GM12878 (cell line): Measurements from ENCODE around the gene HLX. TPM values are rescaled to one million over a fixed set of nuclear protein-coding genes. Genes with fewer than 3 reads are reported as not detected.

Source experiments
- ATAC-seq: fragments of 200-7000 bp; cut with Tn5 transposase; 3 replicates; pipeline ENCODE4 v1.9.1; 2020; ENCODE audit warnings: mild to moderate bottlenecking, moderate library complexity
- BruUV-seq: library from RNA; stranded (reverse); fragments of 400-500 nt; replicated peaks from 2 replicates; lab custom pipeline; 2021; lab: Mats Ljungman, UMichigan
- CTCF ChIA-PET: fragments of 300-600 bp; sonication (Branson Sonifier 250); formaldehyde crosslinking; extraction: SDS; loops from one replicate; lab custom pipeline; 2021; ENCODE audit warnings: inconsistent platforms; lab: Yijun Ruan, JAX
- POLR2A ChIA-PET: fragments of 350-600 bp; formaldehyde crosslinking; extraction: SDS; loops from one replicate; lab custom pipeline; 2021; ENCODE audit warnings: inconsistent platforms; lab: Charles Lee
- RAD21 ChIA-PET: fragments of 300-600 bp; sonication (Branson Sonifier 250); formaldehyde crosslinking; loops from one replicate; lab custom pipeline; 2023; ENCODE audit warnings: antibody characterized with exemption; ENCODE audit not compliant: unreplicated experiment; lab: Charles Lee
- SMC1A ChIA-PET: fragments of 300-600 bp; sonication (Branson Sonifier 250); formaldehyde crosslinking; loops from one replicate; lab custom pipeline; 2023; ENCODE audit not compliant: unreplicated experiment, uncharacterized antibody; lab: Charles Lee
- DNase-seq: peaks from one replicate; pipeline ENCODE4 v3.0.0-alpha.2; 2011; ENCODE audit warnings: low read depth, low spot score
- FAIRE-seq: peaks from 3 replicates; lab custom pipeline; 2011; peaks lifted over from hg19 to GRCh38; lab: Jason Lieb, UNC
- H2AFZ ChIP-seq: 2 replicates; pipeline ENCODE4 v1.6.0; 2011; ENCODE audit warnings: low read depth, low read length, control low read depth; ENCODE audit not compliant: control insufficient read depth
- H3K27ac ChIP-seq: 2 replicates; pipeline ENCODE4 v1.5.1; 2011; ENCODE audit warnings: control low read depth; ENCODE audit not compliant: control insufficient read depth, insufficient read depth
- H3K27me3 ChIP-seq, 2 experiments: replicated peaks in 1 of 2; 2 replicates each; pipeline versions ENCODE4 v1.6.0 to v1.6.1; 2011; ENCODE audit warnings: low read length in 1 of 2; ENCODE audit not compliant: control insufficient read depth in 2 of 2, insufficient read depth in 2 of 2
- H3K36me3 ChIP-seq, 2 experiments: 2 replicates each; pipeline ENCODE4 v1.5.1; 2011; ENCODE audit warnings: low read length in 1 of 2; ENCODE audit not compliant: control insufficient read depth in 2 of 2, insufficient read depth in 2 of 2
- H3K4me1 ChIP-seq: 2 replicates; pipeline ENCODE4 v1.6.1; 2011; ENCODE audit warnings: mild to moderate bottlenecking, low read length, moderate library complexity, mixed read lengths; ENCODE audit not compliant: control insufficient read depth, insufficient read depth
- H3K4me2 ChIP-seq: 2 replicates; pipeline ENCODE4 v1.6.0; 2011; ENCODE audit warnings: control low read depth; ENCODE audit not compliant: control insufficient read depth, insufficient read depth
- H3K4me3 ChIP-seq: fragments of 200-600 bp; sonication (generic); 2 replicates; pipeline ENCODE4 v1.5.1; 2016
- H3K79me2 ChIP-seq: 2 replicates; pipeline ENCODE4 v1.6.0; 2011; ENCODE audit warnings: low read length; ENCODE audit not compliant: control insufficient read depth, insufficient read depth
- H3K9ac ChIP-seq: 2 replicates; pipeline ENCODE4 v1.8.0; 2011; ENCODE audit warnings: low read length, control low read depth, mixed read lengths; ENCODE audit not compliant: control insufficient read depth, insufficient read depth
- H3K9me3 ChIP-seq: replicated peaks from 3 replicates; pipeline ENCODE4 v1.5.1; 2011; ENCODE audit warnings: mild to moderate bottlenecking, low read length; ENCODE audit not compliant: control insufficient read depth, insufficient read depth
- H4K20me1 ChIP-seq: 2 replicates; pipeline ENCODE4 v1.6.0; 2011; ENCODE audit not compliant: control insufficient read depth, insufficient read depth
- BACH1 ChIP-seq: fragments of 450-650 bp; IDR thresholded peaks from 2 replicates; pipeline ENCODE4 v1.6.1; 2017; ENCODE audit warnings: mild to moderate bottlenecking, borderline replicate concordance
- BRCA1 ChIP-seq: IDR thresholded peaks from 2 replicates; pipeline ENCODE4 v1.6.1; 2011; ENCODE audit warnings: low read depth, low read length, improper control_type of control experiment
- KAT2A ChIP-seq: conservative IDR thresholded peaks from 2 replicates; pipeline ENCODE4 v1.6.1; 2011; ENCODE audit warnings: low read depth, low read length; ENCODE audit not compliant: control insufficient read depth
- MAX ChIP-seq: IDR thresholded peaks from 2 replicates; pipeline ENCODE4 v1.6.1; 2012; ENCODE audit warnings: low read depth, low read length, improper control_type of control experiment
- NKRF ChIP-seq: fragments of 450-650 bp; conservative IDR thresholded peaks from 2 replicates; pipeline ENCODE4 v1.6.1; 2017; ENCODE audit warnings: mild to moderate bottlenecking, moderate library complexity
- NR2F1 ChIP-seq: fragments of 450-650 bp; conservative IDR thresholded peaks from 2 replicates; pipeline ENCODE4 v1.6.1; 2017; ENCODE audit warnings: mild to moderate bottlenecking
- RAD51 ChIP-seq: fragments of 450-650 bp; IDR thresholded peaks from 2 replicates; pipeline ENCODE4 v1.6.1; 2016; ENCODE audit warnings: moderate library complexity, mild to moderate bottlenecking, inconsistent platforms
- SRF ChIP-seq, 2 experiments: IDR thresholded peaks; 2 replicates each; pipeline ENCODE4 v1.6.1; 2011; ENCODE audit warnings: low read depth in 2 of 2, low read length in 2 of 2, mild to moderate bottlenecking in 1 of 2, moderate library complexity in 1 of 2
- WGBS: methylation state at CpG from one replicate; pipeline ENCODE4 v1.1.6; 2016; ENCODE audit warnings: low lambda C conversion rate; ENCODE audit not compliant: insufficient replicate concordance, insufficient coverage; ENCODE audit errors: missing lambda C conversion rate; 5-methylcytosine and 5-hydroxymethylcytosine counted together
- in situ Hi-C: fragments of 300-500 bp; cut with MboI; formaldehyde crosslinking; loops from 9 replicates; pipeline ENCODE4 v1.14.3; 2018; ENCODE audit warnings: mixed read lengths
- intact Hi-C: fragments of 100-400 bp; cut with micrococcal nuclease; formaldehyde crosslinking; loops from one replicate; pipeline ENCODE4 v1.14.2; 2022; ENCODE audit not compliant: unreplicated experiment
- polyA plus RNA-seq, 11 experiments: library from polyadenylated mRNA; depleted of rRNA in 4 of 11; unstranded in 6 of 11; stranded (reverse) in 5 of 11; fragments of >200 nt; fragmentation: Nextera tagmentation in 4 of 11; fragmentation: Illumina TruSeq in 1 of 11; extraction: Ambion mirVana in 4 of 11; extraction: Trizol in 1 of 11; gene quantifications; 1 replicate in 1 of 11; 2 replicates in 10 of 11; pipeline versions ENCODE4 v1.2.1 to v1.2.3, GENCODE V29; 2011 to 2016; ENCODE audit warnings: inconsistent platforms in 2 of 11, missing spikeins in 2 of 11, low read depth in 1 of 11
- total RNA-seq, 4 experiments: library from RNA; depleted of rRNA in 3 of 4; stranded (reverse); fragments of >200 nt in 3 of 4; fragmentation: Illumina TruSeq in 1 of 4; extraction: Trizol in 1 of 4; gene quantifications; 2 replicates each; pipeline versions ENCODE4 v1.2.1 to v1.2.3, GENCODE V29; 2013 to 2021
- TF ChIP-seq, protein P1 (sequence below): fragments of 450-650 bp; IDR thresholded peaks from 2 replicates; pipeline ENCODE4 v1.6.1; 2018; ENCODE audit warnings: mild to moderate bottlenecking, low read depth, moderate library complexity; ENCODE audit not compliant: partially characterized antibody
- TF ChIP-seq, protein P2 (sequence below): fragments of 450-650 bp; IDR thresholded peaks from 2 replicates; pipeline ENCODE4 v1.6.1; 2017; ENCODE audit warnings: low read depth, mild to moderate bottlenecking, moderate library complexity

HLX gene
- total and polyA plus RNA-seq, 10 of the 15 experiments (the other 5 are each of a cell fraction or from before 2014, with no cell fraction given), result 0.11 to 2.3 (median 1.1) TPM

- ChIA-PET RAD21 (interaction anchor here (2.1 to 3.4 kb wide), 2 partner anchors 296 to 528 kb away, joined by 10 to 48 read pairs; no protein-coding TSS in a partner anchor), CTCF (interaction anchor here (0.9 to 7.2 kb wide), 4 partner anchors 122 to 529 kb away, joined by 3 to 150 read pairs (median 4); no protein-coding TSS in a partner anchor), POLR2A (no interaction called here), SMC1A (interaction anchor here (0.6 to 8.0 kb wide), 4 partner anchors 273 to 529 kb away, joined by 3 to 99 read pairs (median 4); no protein-coding TSS in a partner anchor)
- Histone ChIP-seq H3K4me1 (no peaks in the 10 kb centered on the region), H3K27me3 (no peaks in the 10 kb centered on the region; a peak in 1 of 4 replicates), H3K4me3 (no peak overlapping the region), H3K4me2 (no peak overlapping the region), H2AFZ (no peak overlapping the region), H3K79me2 (no peaks in the 10 kb centered on the region), H3K27ac (no peak overlapping the region), H3K36me3 (no peaks in the 10 kb centered on the region), H3K9me3 (no peaks in the 10 kb centered on the region), H4K20me1 (no peaks in the 10 kb centered on the region), H3K9ac (no peak overlapping the region)
- no peak for FAIRE-seq
- ATAC-seq, result no peak
- TF ChIP-seq KAT2A (no peak), MAX (no peak), NKRF (no peak), SRF (IDR thresholded peaks at IDR 0.05; ENCODE audit: low read depth in 2 of 2, low read length in 2 of 2) (no peak), BRCA1 (no peak), NR2F1 (no peak), BACH1 (no peak), RAD51 (no peak)
- TF ChIP-seq, protein P1, sequence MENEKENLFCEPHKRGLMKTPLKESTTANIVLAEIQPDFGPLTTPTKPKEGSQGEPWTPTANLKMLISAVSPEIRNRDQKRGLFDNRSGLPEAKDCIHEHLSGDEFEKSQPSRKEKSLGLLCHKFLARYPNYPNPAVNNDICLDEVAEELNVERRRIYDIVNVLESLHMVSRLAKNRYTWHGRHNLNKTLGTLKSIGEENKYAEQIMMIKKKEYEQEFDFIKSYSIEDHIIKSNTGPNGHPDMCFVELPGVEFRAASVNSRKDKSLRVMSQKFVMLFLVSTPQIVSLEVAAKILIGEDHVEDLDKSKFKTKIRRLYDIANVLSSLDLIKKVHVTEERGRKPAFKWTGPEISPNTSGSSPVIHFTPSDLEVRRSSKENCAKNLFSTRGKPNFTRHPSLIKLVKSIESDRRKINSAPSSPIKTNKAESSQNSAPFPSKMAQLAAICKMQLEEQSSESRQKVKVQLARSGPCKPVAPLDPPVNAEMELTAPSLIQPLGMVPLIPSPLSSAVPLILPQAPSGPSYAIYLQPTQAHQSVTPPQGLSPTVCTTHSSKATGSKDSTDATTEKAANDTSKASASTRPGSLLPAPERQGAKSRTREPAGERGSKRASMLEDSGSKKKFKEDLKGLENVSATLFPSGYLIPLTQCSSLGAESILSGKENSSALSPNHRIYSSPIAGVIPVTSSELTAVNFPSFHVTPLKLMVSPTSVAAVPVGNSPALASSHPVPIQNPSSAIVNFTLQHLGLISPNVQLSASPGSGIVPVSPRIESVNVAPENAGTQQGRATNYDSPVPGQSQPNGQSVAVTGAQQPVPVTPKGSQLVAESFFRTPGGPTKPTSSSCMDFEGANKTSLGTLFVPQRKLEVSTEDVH, result no peak
- TF ChIP-seq, protein P2, sequence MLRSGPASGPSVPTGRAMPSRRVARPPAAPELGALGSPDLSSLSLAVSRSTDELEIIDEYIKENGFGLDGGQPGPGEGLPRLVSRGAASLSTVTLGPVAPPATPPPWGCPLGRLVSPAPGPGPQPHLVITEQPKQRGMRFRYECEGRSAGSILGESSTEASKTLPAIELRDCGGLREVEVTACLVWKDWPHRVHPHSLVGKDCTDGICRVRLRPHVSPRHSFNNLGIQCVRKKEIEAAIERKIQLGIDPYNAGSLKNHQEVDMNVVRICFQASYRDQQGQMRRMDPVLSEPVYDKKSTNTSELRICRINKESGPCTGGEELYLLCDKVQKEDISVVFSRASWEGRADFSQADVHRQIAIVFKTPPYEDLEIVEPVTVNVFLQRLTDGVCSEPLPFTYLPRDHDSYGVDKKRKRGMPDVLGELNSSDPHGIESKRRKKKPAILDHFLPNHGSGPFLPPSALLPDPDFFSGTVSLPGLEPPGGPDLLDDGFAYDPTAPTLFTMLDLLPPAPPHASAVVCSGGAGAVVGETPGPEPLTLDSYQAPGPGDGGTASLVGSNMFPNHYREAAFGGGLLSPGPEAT, result no peak
- intact Hi-C loops (no loop called here), in situ Hi-C loops (no loop called here)
- WGBS, result 20% methylated on average over 2 of the region's 2 CpGs
- DNase-seq, result no peak
- BruUV-seq, result no TSS peak
These were observed 27.5 kb downstream of the HLX start for GRCh38 chr1:220906561-220907334.
